A204.1 (cell line): ENCODE data around the gene MLLT3.
A peak's percentile ranks its signal among the peaks of the same experiment; 100 is the strongest.

Experiments used
- FAIRE-seq: peaks from 2 replicates; lab custom pipeline; 2012; peaks lifted over from hg19 to GRCh38; lab: Jason Lieb, UNC

The MLLT3 gene

DNA sequence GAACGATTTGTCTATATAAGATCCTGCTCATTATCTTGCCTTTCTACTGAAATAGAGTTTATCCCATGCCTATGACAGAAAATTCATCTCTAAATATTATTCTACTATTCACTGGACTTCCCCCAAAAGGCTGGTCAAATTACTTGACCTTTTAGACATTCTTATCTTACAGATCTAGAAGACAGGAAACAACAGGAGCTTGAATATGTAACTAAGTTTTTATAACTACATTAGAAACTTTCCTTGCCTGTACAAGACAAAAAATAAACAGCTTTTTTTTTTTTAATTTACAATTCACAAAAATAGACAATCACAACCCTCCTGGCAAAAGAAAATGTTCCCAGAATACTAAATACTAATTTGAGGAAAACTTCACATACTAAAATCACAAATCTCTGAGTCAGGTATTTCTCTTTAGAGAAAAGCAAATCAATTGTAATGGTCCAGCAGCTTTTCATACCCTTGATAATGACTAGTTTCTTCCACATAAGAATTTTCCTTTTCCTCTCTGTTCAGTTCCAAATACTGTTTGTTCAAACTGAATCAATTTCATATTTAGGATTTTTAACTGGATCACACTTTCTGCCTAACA lies 68.6 kb downstream of the MLLT3 start:
- FAIRE-seq: no peak

DNA sequence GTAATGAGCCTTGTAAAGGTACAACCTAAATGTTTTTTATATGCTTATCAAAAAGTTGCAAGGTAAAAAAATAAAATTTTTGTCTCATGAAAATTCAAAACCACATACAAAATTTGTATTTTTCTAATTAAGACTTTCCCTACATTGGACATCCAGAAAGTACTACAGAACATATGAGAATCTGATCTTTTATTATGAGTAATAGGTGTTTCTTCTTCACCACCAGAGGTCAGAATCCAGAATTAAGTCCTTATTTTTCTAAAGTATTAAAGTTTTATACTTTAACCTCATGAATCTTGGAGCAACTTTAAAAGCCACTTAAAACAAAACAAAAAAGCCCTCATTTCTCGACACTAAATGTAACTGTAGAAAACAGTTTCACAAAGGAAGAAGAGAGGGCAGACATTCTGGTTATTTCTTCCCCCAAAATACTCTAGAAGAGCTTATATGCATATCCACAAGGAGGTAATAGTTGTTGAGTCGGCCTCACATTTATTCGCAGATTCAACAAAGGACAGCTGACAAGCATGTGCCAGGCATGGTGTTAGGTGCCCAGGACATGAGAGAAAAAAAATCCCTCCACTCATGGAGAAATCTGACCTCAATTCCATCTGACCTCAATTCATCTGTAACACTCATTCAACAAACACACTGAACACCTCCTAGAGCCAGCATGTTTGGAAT lies 69.3 kb downstream of the MLLT3 start:
- peak; percentile 56 for FAIRE-seq

DNA sequence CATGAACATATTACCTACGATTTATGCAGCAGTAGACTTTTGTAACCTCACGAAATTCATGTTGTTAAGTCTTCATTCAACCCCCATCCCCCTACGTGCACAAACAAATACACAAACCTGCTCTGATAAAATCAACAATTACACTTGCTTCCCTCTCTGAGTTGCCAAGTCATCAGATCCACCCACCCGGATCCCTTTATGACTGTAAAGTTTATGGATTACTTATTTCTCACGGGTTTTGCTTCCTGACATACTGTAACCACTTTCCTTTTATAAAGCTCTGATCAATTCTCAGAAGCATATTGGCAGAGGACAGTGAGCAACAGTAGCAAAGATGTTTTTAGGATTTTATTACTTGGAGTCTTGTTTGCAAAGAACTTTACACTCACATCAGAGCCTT lies 70.5 kb downstream of the MLLT3 start:
- no peak for FAIRE-seq

DNA sequence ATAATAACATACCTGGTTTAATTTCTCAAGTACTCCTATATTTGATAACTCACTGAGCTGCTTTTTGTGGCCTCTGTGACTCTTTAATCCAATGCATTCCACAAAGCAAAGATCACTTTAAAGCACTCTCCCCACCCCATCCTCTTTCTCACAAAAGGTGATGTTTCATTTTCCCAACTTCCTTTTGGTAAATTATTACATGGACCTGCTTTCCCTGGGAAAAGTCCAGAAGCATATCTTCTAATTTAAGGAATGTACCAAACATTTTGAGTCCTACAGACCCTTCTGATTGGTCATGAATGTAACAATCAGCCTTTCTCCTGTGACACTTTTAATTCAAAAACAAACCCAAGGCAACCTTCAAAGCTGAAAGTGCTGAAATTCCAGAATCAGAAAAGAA lies 71.1 kb downstream of the MLLT3 start:
- FAIRE-seq: no peak

DNA sequence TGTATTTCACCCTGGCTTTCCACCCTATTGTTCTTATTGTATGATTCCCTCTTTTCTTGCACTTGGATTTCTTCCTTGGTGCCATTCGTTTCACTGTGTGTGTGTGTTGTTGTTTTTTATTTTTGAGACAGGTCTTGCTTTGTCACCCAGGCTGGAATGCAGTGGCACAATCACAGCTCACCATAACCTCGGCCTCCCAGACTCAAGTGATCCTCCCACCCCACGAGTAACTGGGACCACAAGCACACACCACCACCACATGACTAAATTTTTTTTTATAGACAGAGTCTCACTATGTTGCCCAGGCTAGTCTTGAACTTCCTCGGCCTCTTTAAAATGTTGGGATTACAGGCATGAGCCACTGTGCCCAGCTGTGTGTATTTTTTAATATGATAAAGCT lies 72.0 kb downstream of the MLLT3 start:
- FAIRE-seq: no peak

DNA sequence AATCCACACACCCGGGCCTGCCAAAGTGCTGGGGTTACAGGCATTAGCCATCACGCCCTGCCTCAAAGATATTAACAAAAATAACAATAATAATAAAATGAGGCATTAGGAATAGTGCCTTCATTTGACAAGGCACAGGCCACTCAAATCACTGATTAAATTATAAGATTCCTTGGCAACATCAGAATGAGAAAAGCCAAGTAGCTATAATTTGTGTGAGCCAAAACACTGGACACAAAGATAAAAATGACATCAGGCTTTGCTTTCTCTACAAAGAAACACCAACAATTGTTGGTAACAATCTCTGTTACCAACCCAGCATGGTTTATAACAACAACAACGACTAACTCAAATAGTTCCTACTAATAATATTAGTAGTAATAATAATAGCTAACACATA lies 73.2 kb downstream of the MLLT3 start:
- FAIRE-seq: no peak

DNA sequence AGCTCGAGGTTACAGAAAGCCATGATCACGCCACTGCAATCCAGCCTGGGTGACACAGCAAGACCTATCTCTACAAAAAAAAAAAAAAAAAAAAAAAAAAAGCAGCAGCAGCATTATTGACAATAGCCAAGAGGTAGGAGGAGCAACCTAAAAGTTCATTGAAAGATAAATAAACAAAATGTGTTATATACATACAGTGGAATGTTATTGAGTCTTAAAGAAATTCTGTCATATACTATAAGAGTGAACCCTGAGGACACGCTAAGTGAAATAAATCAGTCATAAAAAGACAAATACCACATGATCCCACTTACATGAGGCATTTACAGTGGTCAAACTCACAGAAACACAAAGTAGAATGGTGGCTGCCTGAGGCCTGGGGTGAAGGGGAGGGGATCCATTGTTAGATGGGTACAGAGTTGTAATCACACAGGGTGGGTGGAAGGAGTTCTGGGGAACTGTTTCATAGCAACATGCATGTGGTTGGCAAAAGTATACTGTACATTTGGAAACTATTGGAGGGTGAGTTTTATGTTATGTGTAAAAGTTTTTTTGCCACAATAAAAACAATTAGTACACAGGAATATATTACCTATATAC lies 77.2 kb downstream of the MLLT3 start:
- FAIRE-seq: no peak

DNA sequence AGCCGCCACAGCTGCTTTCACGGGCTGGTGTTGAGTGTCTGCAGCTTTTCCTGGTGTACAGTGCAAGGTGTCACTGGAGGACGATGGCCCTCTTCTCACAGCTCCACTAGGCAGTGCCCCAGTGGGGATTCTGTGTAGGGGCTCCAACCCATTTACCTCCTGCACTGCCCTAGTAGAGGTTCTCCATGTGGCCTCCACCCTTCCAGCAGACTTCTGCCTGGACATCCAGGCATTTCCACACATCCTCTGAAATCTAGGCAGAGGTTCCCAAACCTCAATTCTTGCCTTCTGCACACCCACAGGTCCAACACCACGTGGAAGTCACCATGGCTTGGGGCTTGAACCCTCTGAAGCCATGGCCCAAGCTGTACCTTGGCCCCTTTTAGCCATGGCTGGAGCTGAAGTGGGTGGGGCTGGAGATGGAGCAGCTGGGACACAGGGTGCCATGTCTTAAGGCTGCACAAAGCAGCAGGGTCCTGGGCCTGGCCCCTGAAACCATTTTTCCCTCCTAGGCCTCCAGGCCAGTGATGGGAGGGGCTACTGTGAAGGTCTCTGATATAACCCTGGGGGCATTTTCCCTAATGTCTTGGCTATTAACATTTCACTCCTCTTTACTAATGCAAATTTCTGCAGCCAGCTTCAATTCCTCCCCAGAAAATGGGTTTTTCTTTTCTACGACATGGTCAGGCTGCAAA lies 82.0 kb downstream of the MLLT3 start:
- FAIRE-seq: no peak

DNA sequence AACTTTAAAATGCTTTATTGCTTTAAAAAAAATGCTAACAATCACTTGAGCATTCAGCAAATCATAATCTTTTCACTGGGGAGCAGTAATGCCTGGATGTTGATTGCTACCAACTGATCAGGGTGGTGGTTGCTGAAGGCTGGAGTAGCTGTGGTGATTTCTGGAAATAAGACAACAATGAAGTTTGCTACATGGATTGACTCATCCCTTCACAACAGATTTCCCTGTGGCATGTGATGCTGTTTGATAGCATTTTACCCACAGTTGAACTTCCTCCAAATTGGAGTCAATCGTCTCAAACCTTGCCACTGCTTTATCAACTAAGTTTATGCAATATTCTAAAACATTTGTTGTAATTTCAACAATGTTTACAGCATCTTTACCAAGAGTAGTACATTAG lies 83.3 kb downstream of the MLLT3 start:
- no peak for FAIRE-seq

DNA sequence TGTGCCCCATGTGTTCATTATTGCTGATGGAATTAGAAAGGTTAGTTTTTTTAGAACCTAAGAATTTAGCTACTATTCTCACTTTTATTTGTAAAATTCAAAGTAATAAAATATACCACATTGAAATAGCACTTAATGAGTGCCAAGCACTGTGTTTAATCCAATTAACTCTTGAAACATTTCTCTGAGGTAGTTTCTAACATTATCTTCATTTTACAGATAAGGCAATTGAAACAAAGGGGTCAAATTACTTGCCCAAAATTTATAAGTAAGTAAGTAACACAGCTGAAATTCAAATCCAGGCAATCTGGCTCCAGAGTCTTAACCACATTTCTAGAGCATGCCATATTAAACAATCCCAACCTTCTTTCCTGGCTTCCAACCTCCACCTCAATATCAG lies 84.2 kb downstream of the MLLT3 start:
- no peak for FAIRE-seq

DNA sequence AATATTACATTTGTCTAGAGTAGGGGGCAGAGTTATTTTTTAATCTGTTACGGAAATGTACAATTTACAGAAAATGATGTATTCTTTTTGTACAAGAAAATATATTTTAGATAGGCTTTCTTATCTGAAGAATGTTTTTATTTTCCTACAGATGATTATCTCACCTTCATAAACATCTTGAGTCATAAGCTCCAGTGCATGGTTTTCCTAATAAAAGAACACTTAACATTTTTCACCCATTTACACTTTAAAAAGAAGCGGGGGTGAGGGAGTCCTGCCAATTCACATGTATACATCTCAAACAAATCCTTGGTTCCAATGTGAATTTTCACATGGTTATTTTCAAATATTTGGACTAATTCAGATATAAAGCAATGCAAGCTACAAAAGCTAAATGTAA lies 85.0 kb downstream of the MLLT3 start:
- FAIRE-seq: no peak

DNA sequence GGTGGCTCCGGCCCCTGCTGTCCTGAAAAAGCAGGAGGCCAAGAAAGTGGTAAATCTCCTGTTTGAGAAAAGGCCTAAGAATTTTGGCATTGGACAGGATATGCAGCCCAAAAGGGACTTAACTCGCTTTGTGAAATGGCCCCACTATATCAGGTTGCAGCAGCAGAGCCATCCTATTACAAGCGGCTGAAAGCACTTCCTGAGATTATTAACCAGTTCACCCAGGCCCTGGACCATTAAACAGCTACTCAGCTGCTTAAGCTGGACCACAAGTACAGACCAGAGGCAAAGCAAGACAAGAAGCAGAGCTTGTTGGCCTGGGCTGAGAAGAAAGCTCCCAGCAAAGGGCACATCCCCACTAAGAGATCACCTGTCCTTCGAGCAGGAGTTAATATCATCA lies 89.7 kb downstream of the MLLT3 start:
- FAIRE-seq: no peak

DNA sequence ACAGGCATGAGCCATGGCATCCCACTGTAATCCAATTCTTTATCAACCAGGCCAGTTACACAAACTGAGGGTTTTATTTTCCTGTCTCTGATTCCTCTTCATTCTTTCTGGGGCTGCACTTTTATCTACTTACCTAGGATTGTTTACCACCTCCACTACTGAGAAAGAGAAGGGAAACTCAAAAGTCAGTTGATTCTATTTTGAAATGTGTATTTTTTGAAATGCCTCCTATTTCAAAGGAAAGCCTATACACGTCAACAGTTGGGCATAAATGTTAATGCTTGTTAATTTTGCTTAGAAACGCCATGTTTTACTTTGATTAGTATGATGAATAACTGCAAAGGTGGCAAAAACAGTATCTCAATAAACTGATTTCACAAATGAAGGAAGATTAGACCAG lies 92.5 kb downstream of the MLLT3 start:
- no peak for FAIRE-seq

DNA sequence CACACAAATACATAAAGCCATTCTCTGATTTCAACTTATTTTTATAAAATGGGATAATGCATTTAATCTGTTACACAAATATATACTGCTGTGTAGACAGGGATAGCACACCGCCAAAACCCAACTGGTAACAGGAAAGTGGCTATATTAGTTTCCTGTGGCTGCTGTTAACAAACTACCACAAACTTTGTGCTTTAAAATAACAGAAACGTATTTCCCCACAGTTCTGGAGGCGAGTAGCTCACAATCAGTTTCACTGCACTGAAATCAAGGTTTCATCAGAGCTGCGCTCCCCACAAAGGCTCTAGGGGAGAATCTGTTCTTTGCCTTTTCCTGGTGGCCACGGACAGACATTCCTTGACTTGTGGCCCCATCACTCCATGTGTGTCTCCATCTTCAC lies 94.0 kb downstream of the MLLT3 start:
- FAIRE-seq: no peak

DNA sequence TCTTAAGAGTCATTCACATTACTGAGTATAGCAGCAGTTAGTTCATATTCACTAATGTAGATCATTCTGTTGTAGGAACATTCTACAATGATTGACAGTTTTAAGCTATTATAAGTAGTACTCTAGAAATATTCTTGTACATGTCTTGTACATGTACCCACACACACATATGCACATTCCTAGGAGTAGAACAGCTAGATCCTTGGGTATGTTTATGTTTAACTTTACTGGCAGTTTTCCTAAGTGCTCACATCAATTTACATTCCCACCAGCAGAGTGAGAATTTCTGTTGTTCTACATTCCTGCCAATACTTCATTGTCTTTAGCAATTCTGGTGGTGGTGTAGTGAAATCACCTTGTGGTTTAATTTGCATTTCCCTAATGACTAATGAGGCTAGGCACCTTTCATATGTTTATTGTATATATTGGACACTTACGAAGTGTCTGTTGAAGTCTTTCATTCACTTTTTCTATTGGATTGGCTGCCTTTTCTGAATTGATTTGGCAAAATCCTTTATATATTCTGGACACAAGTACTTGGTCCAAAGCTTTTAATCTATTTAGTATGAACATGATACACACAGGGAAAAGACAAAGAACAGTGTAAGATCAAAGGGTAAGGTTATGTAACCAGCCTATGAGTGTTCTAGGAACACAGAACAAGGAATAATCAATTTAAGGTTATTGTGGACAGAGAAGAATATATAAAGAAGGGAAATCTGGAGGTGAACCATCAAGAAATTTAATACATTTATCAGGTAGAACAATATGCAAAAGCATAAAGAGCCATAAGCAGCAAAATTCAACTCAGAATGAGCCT lies 95.6 kb downstream of the MLLT3 start:
- FAIRE-seq: no peak

DNA sequence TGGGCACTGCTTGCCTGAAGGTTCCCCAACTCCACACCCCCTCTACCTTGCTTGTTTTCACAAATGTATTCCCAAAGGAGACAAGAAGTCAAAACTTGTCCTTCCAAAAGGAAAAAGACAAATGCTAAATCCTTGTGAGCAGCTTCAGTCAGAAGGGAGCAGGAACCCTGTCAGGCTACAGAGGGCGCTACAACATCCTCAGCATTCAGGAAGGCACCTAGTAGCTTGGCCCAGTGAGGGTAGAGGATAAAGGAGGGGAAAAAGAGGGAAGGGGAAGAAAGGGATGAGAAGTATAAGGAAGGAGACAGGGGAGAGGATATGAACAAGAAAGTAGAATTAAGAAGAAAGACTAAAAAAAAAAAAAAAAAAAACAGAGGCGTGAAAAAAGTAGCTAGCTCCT lies 97.5 kb downstream of the MLLT3 start:
- FAIRE-seq: no peak

DNA sequence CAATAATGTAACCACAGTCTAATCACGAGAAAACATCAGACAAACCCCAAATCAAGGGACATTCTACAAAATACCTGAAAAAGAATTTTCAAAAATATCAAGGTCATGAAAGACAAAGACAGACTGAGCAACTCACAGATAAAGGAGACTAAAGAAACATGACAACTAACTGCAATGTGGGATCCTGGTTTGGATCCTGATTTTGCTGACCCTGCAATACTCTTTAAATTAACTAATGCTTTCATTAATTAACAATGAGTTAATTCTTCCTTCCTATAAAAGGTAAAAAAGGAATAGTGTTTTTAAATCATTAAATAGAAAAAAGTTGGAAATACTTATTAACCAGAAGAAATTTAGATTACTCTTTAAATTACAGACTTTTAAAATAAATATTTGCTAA lies 103.6 kb downstream of the MLLT3 start:
- peak; percentile 64 for FAIRE-seq

DNA sequence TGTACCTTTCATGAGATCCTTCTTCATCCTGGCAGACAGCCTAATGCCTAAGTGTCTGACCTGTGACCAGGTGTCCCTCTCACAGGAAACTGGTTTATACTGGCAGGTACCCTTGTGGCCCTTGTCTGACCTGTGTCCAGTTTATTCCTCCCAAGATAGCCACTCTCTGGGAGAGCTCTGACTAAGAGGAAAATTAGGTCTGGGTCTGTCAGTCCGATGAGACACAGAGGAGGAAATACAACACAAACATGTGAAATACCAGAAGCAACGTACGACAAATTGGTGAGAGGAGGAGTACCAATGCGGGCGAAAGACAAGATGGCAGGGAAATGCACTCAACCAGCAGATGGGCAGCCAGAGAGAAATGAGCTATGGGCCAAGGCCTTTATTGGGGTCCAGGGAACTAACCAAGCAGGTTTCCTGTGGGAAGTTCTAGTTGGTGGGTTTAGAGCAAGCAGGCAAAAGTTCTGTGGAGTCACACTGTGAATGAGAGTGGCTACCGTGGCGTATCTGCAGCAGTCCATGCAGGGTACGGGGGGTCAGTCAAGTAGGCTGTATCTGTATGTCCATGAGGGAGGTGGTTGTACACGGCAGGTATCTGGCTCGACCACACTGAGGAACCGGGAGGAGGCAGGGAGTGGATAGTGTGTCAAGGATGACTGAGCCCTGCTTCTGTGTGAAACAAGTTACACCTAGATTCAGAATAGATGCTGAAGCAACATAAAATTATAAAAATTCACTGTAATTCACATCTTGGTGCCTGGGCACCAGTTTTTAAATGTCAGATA lies 109.0 kb downstream of the MLLT3 start:
- FAIRE-seq: no peak

DNA sequence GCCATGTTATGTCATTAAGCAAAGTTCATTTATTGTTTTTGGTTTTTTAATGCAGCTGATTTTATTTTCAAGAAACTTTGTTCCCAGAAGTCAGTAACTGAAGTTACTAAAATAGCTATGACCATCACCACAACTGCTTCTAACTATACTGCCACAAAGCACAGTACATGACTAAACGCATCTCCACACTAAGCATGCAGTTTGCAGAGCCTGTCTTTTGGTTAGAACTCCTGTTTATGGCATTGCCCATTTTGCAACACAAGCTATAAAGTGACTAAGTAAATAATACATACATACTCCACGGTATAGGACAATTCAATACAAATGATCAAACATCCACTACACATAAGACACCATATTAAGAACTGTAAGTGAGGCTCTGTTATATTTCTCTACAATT lies 109.7 kb downstream of the MLLT3 start:
- no peak for FAIRE-seq

DNA sequence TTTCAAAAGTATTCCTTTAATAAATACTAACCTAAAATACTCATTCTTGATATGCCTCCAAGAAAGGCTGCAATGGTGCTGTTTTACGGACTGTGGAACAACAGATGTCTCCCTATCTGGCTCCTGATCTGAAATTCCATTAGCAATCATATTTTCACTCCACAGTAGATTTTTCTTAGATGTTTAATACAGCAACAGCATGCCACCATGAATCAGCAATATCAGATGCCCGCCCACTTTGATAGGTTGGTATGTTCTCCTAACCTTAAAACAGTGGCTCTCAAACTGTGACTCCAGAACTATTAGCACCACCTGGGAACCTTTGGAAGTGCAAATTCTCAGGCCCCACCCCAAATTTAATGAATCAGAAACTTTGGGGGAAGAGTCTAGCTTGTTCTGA lies 110.2 kb downstream of the MLLT3 start:
- FAIRE-seq: no peak

DNA sequence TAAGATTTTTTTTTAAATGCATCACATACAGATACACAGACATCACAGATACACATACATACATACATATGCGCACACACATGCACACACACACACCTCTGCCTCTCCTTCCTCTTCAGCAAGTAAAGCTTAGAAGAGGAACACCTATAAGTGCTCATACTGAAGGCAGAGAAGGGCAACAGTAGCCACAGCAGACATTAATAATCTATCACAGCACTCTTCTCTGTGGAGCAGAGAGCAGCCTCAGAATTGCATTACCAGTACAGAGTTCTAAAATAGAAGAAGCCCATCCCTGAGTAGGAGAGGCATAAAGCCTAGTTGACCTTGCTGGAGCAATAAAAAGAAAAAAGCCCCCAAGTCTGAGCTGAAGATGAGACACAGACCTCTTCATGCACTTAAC lies 110.6 kb downstream of the MLLT3 start:
- no peak for FAIRE-seq

DNA sequence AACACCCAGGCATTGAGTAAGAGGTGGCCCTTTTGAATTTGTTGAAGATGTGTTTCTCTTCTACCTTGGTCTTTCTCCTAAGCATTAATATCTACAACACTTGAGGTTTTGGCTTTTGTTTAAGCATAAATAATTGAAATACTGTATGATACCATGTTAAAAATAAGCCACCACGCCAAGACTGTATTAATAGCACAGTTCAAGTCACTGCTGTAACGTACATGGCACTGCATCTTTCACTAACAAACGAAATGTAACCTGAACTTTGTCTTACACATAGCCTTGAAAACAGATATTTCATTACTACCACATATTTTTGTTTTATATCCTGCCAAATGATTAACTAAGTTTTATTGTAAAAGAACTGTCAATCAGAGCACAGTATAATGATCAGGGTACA lies 112.8 kb downstream of the MLLT3 start:
- no peak for FAIRE-seq
